SW480 (cell line): ENCODE data around the gene PCDHGC3.
A peak's percentile ranks its signal among the peaks of the same experiment; 100 is the strongest.

Source experiments
- DNase-seq: peaks from one replicate; pipeline ENCODE4 v3.0.0-alpha.2; 2016; ENCODE audit warnings: low spot score

Gene PCDHGC3

DNA sequence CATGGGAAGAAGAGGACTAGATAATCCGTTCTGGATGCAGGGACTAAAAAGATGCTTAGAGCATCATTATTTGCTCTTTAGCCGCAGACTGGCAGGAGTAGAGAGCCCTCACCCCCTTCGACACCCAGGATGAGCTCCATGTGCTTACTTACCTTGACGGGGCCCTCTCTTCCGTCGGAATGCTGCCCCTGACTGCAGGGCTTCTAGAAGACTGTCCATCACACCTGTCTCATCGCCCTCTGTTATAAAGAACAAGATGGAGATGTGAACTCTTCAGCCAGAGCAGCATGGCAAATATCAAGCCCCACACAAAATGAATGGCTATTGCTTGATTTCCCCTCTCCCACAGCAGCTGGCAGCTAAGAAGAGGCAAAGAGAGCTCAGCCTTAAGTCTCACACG is 48.2 kb downstream of the PCDHGC3 start:
- no peak for DNase-seq

DNA sequence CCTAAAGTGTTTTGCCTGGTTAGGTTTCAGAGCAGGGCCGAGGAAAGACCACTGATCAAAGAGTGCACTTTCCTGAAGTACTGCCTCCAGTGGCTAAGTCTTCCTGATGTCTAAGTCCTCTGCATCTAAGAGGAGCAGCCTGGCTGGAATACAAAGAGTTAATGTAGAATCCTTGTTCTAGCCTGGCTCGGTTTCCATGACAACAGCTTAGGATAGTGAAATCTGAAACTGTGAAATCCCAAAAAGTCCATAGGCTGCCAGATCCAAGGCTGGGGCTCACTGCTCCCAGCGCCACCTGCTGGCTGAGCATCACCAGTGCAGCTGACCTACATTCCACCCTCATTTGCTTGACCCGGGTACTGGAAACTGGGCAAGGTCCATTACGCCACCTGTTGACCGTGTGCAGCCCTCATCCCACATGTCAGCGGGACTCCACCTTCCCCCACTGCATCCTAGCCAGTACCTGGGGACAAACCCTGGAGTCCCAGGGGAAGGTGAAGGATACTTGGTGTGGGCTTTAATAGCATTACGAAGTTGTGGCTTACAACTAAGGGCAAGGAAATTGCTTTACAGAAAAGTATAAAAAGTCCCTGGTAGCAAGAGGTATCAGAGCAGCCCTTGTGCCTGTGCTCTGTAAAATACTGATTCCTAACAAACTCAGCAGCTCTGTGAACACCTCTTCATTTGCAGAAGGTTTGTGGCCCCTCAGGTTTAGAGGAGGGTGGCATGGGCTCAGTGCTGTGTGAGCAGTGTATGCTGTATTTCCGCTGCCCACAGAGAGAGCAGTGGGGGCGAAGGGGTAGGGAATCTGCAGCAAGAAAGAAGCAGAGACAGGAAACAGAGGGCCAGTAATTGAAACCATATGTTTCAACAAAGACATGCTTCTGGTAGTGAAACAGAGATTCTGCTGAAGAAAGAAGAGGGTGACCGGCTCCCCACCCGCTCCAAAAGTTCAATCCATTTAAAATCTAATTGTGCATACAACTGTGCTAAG is 49.1 kb downstream of the PCDHGC3 start:
- DNase-seq = peak; percentile 92

DNA sequence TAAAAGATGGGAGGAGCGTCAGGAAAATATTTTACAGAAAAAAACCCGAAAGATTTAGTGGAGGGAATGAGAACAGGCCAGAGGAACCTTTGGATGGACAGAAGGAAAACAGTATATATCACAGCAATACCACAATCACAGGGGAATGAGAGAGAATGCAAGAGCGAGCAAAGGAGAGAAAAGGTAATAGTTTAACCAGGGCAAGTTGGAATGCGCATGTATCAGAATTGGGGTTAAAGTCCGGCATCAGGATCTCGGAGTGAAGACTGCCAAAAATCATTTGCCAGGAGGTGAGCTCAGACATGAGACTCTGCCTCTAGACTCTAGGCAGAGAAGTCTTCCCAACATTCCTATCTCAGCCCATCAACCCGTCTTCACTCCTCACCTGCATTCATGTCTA is 49.9 kb downstream of the PCDHGC3 start:
- no peak for DNase-seq

DNA sequence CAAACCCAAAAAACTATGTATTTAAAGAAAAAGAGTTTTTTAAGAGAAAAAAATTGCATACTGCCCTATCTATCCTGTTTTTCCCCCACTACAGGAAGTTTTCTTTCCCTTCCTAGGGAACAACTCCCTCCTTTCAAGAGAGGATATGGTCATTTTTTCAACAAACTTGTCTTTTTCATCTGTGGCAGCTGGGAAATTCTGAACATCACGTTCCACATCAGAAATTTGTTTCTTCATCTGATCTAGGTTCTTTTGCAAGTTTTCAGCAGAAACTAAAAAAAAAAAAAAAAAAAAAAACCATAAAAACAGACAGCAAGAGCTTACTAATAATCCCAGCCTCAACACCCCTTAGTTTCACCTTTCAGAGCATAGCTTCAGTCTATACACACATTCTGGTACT is 51.7 kb downstream of the PCDHGC3 start:
- no peak for DNase-seq
